Measurements from ENCODE around the gene IER5L.

- TF ChIP-seq CTCF (IDR thresholded peaks at IDR 0.05; ENCODE audit: borderline replicate concordance, extremely low read depth, low read length, poor library complexity, severe bottlenecking) (no peak), EZH2 (IDR thresholded peaks at IDR 0.05; ENCODE audit: borderline replicate concordance, low read depth, low read length, severe bottlenecking) (no peak)
Measured at GRCh38 chr9:129171993-129172751, 5.9 kb downstream of the IER5L start.

All from DND-41 (cell line).